ENCODE measurements around the gene LIN7C.

The LIN7C gene

DNA sequence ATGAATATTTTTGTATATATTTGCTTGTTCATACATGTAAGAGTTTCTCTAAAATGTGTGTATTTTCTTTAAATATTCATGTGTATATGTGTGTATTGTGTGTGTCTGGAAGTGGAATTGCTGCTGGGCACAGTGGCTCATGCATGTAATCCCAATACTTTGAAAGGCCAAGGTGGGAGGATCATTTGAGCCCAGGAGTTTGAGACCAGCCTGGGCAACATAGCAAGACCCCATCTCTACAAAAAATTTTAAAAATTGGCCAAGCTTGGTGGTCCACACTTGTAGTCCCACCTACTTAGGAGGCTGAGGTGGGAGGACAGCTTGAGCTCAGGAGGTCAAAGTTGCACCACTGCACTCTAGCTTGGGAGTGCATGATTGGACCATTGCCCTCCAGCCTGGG, 29.3 kb downstream of the LIN7C start:
- no peak overlapping the region for H3K4me2 ChIP-seq (ENCODE audit: low read depth, low read length, poor library complexity, severe bottlenecking)

DNA sequence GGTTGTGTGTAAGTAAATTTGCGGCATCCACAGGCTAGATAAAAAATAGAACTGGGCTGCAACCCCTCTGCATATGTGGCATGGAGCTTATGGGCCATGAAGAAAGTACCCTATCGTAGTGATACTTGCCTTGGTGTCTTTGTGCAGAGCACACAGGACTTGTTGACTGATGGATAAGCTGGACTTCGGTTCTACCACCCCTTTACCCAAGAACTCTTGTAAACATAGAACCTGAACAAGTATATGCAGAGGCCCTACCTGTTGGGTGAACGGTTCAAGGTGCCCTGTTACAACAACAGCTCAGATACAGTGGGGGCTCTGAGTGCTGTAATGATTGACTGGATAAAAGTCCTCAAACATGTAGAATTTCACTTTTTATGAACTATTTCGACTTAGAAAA, 30.9 kb downstream of the LIN7C start:
- Histone ChIP-seq H3K9ac (ENCODE audit: low read depth, low read length, poor library complexity, severe bottlenecking) (no peak overlapping the region), H3K27me3 (ENCODE audit: insufficient read depth, low read length, poor library complexity, severe bottlenecking) (no peaks in the 10 kb centered on the region), H3K4me1 (ENCODE audit: insufficient read depth, low read length, poor library complexity, severe bottlenecking) (no peaks in the 10 kb centered on the region), H3F3A (ENCODE audit: low read depth) (no peaks in the 10 kb centered on the region), H3K4me3 (ENCODE audit: low read length, poor library complexity, severe bottlenecking) (no peak overlapping the region), H3K9me3 (ENCODE audit: insufficient read depth, low read depth, low read length) (no peaks in the 10 kb centered on the region), H3K36me3 (ENCODE audit: insufficient read depth, low read length) (no peaks in the 10 kb centered on the region), H2AFZ (ENCODE audit: low read length) (no peak overlapping the region), H3K79me2 (ENCODE audit: insufficient read depth, low read length) (no peaks in the 10 kb centered on the region), H4K20me1 (ENCODE audit: insufficient read depth, low read length, poor library complexity, severe bottlenecking) (no peaks in the 10 kb centered on the region), H3K9me2 (replicated peaks; ENCODE audit: low read depth, low read length) (no peaks in the 10 kb centered on the region), H3K4me2 (ENCODE audit: low read depth, low read length, poor library complexity, severe bottlenecking) (no peak overlapping the region)
- no peak for TF ChIP-seq EZH2phosphoT487 (IDR thresholded peaks at IDR 0.05; ENCODE audit: borderline replicate concordance)
- TF ChIP-seq, protein P1, sequence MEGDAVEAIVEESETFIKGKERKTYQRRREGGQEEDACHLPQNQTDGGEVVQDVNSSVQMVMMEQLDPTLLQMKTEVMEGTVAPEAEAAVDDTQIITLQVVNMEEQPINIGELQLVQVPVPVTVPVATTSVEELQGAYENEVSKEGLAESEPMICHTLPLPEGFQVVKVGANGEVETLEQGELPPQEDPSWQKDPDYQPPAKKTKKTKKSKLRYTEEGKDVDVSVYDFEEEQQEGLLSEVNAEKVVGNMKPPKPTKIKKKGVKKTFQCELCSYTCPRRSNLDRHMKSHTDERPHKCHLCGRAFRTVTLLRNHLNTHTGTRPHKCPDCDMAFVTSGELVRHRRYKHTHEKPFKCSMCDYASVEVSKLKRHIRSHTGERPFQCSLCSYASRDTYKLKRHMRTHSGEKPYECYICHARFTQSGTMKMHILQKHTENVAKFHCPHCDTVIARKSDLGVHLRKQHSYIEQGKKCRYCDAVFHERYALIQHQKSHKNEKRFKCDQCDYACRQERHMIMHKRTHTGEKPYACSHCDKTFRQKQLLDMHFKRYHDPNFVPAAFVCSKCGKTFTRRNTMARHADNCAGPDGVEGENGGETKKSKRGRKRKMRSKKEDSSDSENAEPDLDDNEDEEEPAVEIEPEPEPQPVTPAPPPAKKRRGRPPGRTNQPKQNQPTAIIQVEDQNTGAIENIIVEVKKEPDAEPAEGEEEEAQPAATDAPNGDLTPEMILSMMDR (conservative IDR thresholded peaks at IDR 0.05; ENCODE audit: low read length): no peak

More for the DNA sequence above, 29.3 kb downstream of the LIN7C start:
- no peak for TF ChIP-seq EZH2phosphoT487 (IDR thresholded peaks at IDR 0.05; ENCODE audit: borderline replicate concordance)
- TF ChIP-seq, protein P1 (conservative IDR thresholded peaks at IDR 0.05; ENCODE audit: low read length): no peak
- no peaks in the 10 kb centered on the region for H3K36me3 ChIP-seq (ENCODE audit: insufficient read depth, low read length)
- H3K79me2 ChIP-seq (ENCODE audit: insufficient read depth, low read length): no peaks in the 10 kb centered on the region
- H3F3A ChIP-seq (ENCODE audit: low read depth): no peaks in the 10 kb centered on the region
- H3K9ac ChIP-seq (ENCODE audit: low read depth, low read length, poor library complexity, severe bottlenecking): no peak overlapping the region
- H3K4me1 ChIP-seq (ENCODE audit: insufficient read depth, low read length, poor library complexity, severe bottlenecking): no peaks in the 10 kb centered on the region
- no peaks in the 10 kb centered on the region for H3K9me2 ChIP-seq (replicated peaks; ENCODE audit: low read depth, low read length)
- H3K9me3 ChIP-seq (ENCODE audit: insufficient read depth, low read depth, low read length): no peaks in the 10 kb centered on the region
- no peaks in the 10 kb centered on the region for H4K20me1 ChIP-seq (ENCODE audit: insufficient read depth, low read length, poor library complexity, severe bottlenecking)
- H3K27me3 ChIP-seq (ENCODE audit: insufficient read depth, low read length, poor library complexity, severe bottlenecking): no peaks in the 10 kb centered on the region
- no peak overlapping the region for H3K4me3 ChIP-seq (ENCODE audit: low read length, poor library complexity, severe bottlenecking)
- H2AFZ ChIP-seq (ENCODE audit: low read length): no peak overlapping the region

DNA sequence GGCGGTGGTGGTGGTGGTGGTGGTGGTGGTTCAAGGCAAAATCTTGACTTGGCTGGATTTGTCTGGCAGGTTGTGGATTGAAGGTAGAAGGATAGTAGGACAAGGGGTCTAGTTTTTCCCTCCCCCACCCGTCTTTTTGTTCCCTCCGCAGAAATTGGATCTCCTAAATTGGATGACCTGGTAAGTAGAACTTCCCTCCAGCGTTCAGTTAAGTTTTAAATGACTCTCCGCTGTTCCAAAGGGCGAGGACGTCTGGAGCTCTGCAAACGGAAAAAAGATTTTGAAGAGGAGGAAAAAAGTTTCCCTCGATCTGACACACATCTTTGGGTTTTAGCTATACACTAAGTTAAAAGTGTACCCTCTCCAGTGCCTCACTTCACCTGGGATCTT, 33.6 kb downstream of the LIN7C start:
- H3K4me2 ChIP-seq (ENCODE audit: low read depth, low read length, poor library complexity, severe bottlenecking): no peak overlapping the region
- no peaks in the 10 kb centered on the region for H3K27me3 ChIP-seq (ENCODE audit: insufficient read depth, low read length, poor library complexity, severe bottlenecking)
- no peaks in the 10 kb centered on the region for H3K9me3 ChIP-seq (ENCODE audit: insufficient read depth, low read depth, low read length)
- no peaks in the 10 kb centered on the region for H3F3A ChIP-seq (ENCODE audit: low read depth)
- no peak overlapping the region for H2AFZ ChIP-seq (ENCODE audit: low read length)
- H4K20me1 ChIP-seq (ENCODE audit: insufficient read depth, low read length, poor library complexity, severe bottlenecking): no peaks in the 10 kb centered on the region
- no peaks in the 10 kb centered on the region for H3K79me2 ChIP-seq (ENCODE audit: insufficient read depth, low read length)
- H3K36me3 ChIP-seq (ENCODE audit: insufficient read depth, low read length): no peaks in the 10 kb centered on the region
- H3K9me2 ChIP-seq (replicated peaks; ENCODE audit: low read depth, low read length): no peaks in the 10 kb centered on the region
- no peak overlapping the region for H3K9ac ChIP-seq (ENCODE audit: low read depth, low read length, poor library complexity, severe bottlenecking)
- H3K4me3 ChIP-seq (ENCODE audit: low read length, poor library complexity, severe bottlenecking): no peak overlapping the region
- H3K4me1 ChIP-seq (ENCODE audit: insufficient read depth, low read length, poor library complexity, severe bottlenecking): no peaks in the 10 kb centered on the region
- TF ChIP-seq, protein P1 (conservative IDR thresholded peaks at IDR 0.05; ENCODE audit: low read length): no peak
- TF ChIP-seq EZH2phosphoT487 (IDR thresholded peaks at IDR 0.05; ENCODE audit: borderline replicate concordance): no peak

Measured in Loucy (cell line).